Neuronal stem cell (in vitro differentiated cells): ENCODE results near the gene GRIA4.

Experiments
- DNase-seq: peaks from one replicate; pipeline ENCODE4 v3.0.0-alpha.2; 2013; ENCODE audit warnings: low spot score
- H2AFZ ChIP-seq: one replicate; pipeline ENCODE4 v1.6.1; 2013; ENCODE audit warnings: mild to moderate bottlenecking, low read length, inconsistent platforms
- H2AK5ac ChIP-seq: 2 replicates; pipeline ENCODE4 v1.6.1; 2013; ENCODE audit warnings: low read depth, mild to moderate bottlenecking, inconsistent platforms, low read length, moderate library complexity, mixed read lengths
- H2BK120ac ChIP-seq: 2 replicates; pipeline ENCODE4 v1.6.1; 2013; ENCODE audit warnings: low read depth, mild to moderate bottlenecking, inconsistent platforms, low read length, moderate library complexity, mixed read lengths
- H2BK12ac ChIP-seq: one replicate; pipeline ENCODE4 v1.6.1; 2013; ENCODE audit warnings: low read length, inconsistent platforms
- H2BK15ac ChIP-seq: 2 replicates; pipeline ENCODE4 v1.6.1; 2013; ENCODE audit warnings: mild to moderate bottlenecking, low read length, inconsistent platforms, mixed read lengths
- H2BK5ac ChIP-seq: one replicate; pipeline ENCODE4 v1.6.1; 2013; ENCODE audit warnings: inconsistent platforms, mild to moderate bottlenecking, low read length, moderate library complexity
- H3K14ac ChIP-seq: one replicate; pipeline ENCODE4 v1.6.1; 2013; ENCODE audit warnings: low read length, inconsistent platforms
- H3K18ac ChIP-seq: 2 replicates; pipeline ENCODE4 v1.6.1; 2013; ENCODE audit warnings: low read length, inconsistent platforms
- H3K23ac ChIP-seq: 2 replicates; pipeline ENCODE4 v1.6.1; 2013; ENCODE audit warnings: low read depth, mild to moderate bottlenecking, mixed read lengths, low read length, inconsistent platforms; ENCODE audit not compliant: poor library complexity
- H3K27ac ChIP-seq: replicated peaks from 3 replicates; pipeline ENCODE4 v1.5.1; 2013; ENCODE audit warnings: low read length, inconsistent platforms
- H3K27me3 ChIP-seq, 3 experiments: 2 replicates each; pipeline ENCODE4 v1.6.1; 2013; ENCODE audit warnings: low read length in 3 of 3, mild to moderate bottlenecking in 2 of 3, inconsistent platforms in 1 of 3, low read depth in 1 of 3, mixed read lengths in 1 of 3, moderate library complexity in 1 of 3; ENCODE audit not compliant: control insufficient read depth in 3 of 3, insufficient read depth in 3 of 3
- H3K36me3 ChIP-seq, 2 donors: replicated peaks in 1 of 2; 2 replicates each; pipeline ENCODE4 v1.6.1; 2013; ENCODE audit warnings: low read length in 2 of 2; ENCODE audit not compliant: control insufficient read depth in 2 of 2, insufficient read depth in 2 of 2
- H3K4ac ChIP-seq: 2 replicates; pipeline ENCODE4 v1.6.1; 2013; ENCODE audit warnings: inconsistent platforms, mild to moderate bottlenecking, low read length, moderate library complexity
- H3K4me1 ChIP-seq, 2 donors: 1 replicate in 1 of 2; 2 replicates in 1 of 2; pipeline ENCODE4 v1.6.1; 2013; ENCODE audit warnings: low read length in 2 of 2, low read depth in 1 of 2; ENCODE audit not compliant: control insufficient read depth in 2 of 2, insufficient read depth in 1 of 2
- H3K4me2 ChIP-seq: one replicate; pipeline ENCODE4 v1.6.1; 2013; ENCODE audit warnings: mild to moderate bottlenecking, low read length, inconsistent platforms; ENCODE audit not compliant: insufficient read depth, poor library complexity, severe bottlenecking
- H3K4me3 ChIP-seq, 2 donors: 2 replicates each; pipeline ENCODE4 v1.5.1; 2013; ENCODE audit warnings: low read length in 2 of 2, mild to moderate bottlenecking in 2 of 2, inconsistent platforms in 1 of 2, moderate library complexity in 1 of 2
- H3K79me1 ChIP-seq: one replicate; pipeline ENCODE4 v1.6.1; 2013; ENCODE audit warnings: low read depth, mild to moderate bottlenecking, inconsistent platforms, low read length, moderate library complexity
- H3K9ac ChIP-seq: one replicate; pipeline ENCODE4 v1.6.1; 2013; ENCODE audit warnings: mild to moderate bottlenecking, low read depth, low read length, inconsistent platforms; ENCODE audit not compliant: poor library complexity
- H3K9me3 ChIP-seq, 2 donors: replicated peaks in 1 of 2; 2 replicates each; pipeline versions ENCODE3 to v1.6.1; 2013; ENCODE audit warnings: low read length in 2 of 2, mild to moderate bottlenecking in 2 of 2, inconsistent platforms in 1 of 2, low read depth in 1 of 2, mixed read lengths in 1 of 2, moderate library complexity in 1 of 2; ENCODE audit not compliant: control insufficient read depth in 2 of 2, insufficient read depth in 1 of 2
- H4K8ac ChIP-seq: one replicate; pipeline ENCODE4 v1.6.1; 2013; ENCODE audit warnings: low read depth, mild to moderate bottlenecking, inconsistent platforms, low read length, moderate library complexity
- H4K91ac ChIP-seq: one replicate; pipeline ENCODE4 v1.6.1; 2013; ENCODE audit warnings: low read length, low read depth, mild to moderate bottlenecking, inconsistent platforms; ENCODE audit not compliant: poor library complexity
- WGBS, 2 donors: extraction: QIAGEN DNeasy Blood & Tissue Kit; methylation state at CpG; one replicate each; pipeline ENCODE4 v1.1.7; 2013; ENCODE audit warnings: missing lambda C conversion rate in 2 of 2, mixed read lengths in 1 of 2; ENCODE audit not compliant: insufficient read length in 2 of 2, insufficient replicate concordance in 1 of 2; ENCODE audit errors: extremely low coverage in 2 of 2; 5-methylcytosine and 5-hydroxymethylcytosine counted together

GRIA4 gene

DNA sequence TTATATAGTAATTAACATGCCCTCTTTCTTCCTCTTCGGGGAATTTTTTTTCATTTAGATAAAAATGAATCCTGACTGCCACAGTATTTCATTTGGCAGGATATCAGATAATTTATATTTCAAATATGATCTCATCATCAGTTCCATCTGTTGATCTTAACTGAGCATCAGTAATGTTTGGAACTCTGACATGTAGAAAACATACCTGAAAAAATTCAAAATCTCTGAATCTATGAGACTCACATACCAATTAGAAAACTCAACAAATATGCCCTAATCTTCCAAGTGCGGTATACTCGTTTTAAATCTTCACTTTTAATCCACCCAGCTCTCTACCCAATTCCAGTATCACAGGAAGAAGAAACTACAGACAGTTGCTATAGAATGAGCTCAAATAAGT lies 250.2 kb downstream of the GRIA4 start:
- H3K27ac ChIP-seq = no peak overlapping the region
- H3K9me3 ChIP-seq = no peaks in the 10 kb centered on the region
- H4K8ac ChIP-seq = no peak overlapping the region
- H2BK120ac ChIP-seq = no peak overlapping the region
- no peak overlapping the region for H2AFZ ChIP-seq
- no peak overlapping the region for H2AK5ac ChIP-seq
- no peak overlapping the region for H3K4ac ChIP-seq
- no peak overlapping the region for H3K14ac ChIP-seq
- H3K79me1 ChIP-seq = no peaks in the 10 kb centered on the region
- no peak overlapping the region for H3K4me3 ChIP-seq
- H3K9ac ChIP-seq = no peak overlapping the region
- H2BK5ac ChIP-seq = no peak overlapping the region
- H2BK15ac ChIP-seq = no peak overlapping the region
- no peaks in the 10 kb centered on the region for H3K27me3 ChIP-seq
- H3K36me3 ChIP-seq = no peaks in the 10 kb centered on the region
- no peak overlapping the region for H3K18ac ChIP-seq
- no CpG with 5 or more reads among the region's 3 CpGs for WGBS, 2 donors
- H3K4me2 ChIP-seq = no peak overlapping the region
- H4K91ac ChIP-seq = no peak overlapping the region
- no peak overlapping the region for H3K23ac ChIP-seq
- DNase-seq = no peak
- H2BK12ac ChIP-seq = no peak overlapping the region
- H3K4me1 ChIP-seq = no peaks in the 10 kb centered on the region

DNA sequence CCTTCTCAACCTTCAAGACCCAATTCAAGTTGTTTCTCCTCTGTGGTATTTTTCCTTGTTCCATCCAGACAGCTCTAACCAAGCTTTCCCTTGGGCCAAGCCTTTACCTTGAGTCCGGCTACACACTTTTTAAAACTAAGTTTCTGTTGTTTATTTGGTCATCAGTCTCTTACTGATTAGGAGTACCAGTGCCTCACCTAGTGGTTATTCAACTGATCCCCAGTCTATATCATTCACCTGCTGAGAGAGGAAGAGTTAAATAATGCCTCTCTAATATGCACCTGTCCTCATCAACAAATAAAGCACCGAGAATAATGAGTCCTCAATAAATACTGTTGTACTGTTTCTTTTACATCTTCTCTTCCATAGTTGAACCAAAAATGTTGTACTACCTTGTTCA lies 251.4 kb downstream of the GRIA4 start:
- H2BK15ac ChIP-seq = no peak overlapping the region
- no peak overlapping the region for H3K18ac ChIP-seq
- no peak for DNase-seq
- H3K9me3 ChIP-seq = no peaks in the 10 kb centered on the region
- no peak overlapping the region for H2BK5ac ChIP-seq
- H4K8ac ChIP-seq = no peak overlapping the region
- no peak overlapping the region for H3K14ac ChIP-seq
- no peak overlapping the region for H2AFZ ChIP-seq
- no peaks in the 10 kb centered on the region for H3K27me3 ChIP-seq
- H3K27ac ChIP-seq = no peak overlapping the region
- H2AK5ac ChIP-seq = no peak overlapping the region
- no peak overlapping the region for H3K9ac ChIP-seq
- H3K4me2 ChIP-seq = no peak overlapping the region
- no peak overlapping the region for H3K4me3 ChIP-seq
- no peaks in the 10 kb centered on the region for H3K36me3 ChIP-seq
- H3K4ac ChIP-seq = no peak overlapping the region
- H3K79me1 ChIP-seq = no peaks in the 10 kb centered on the region
- no peak overlapping the region for H3K23ac ChIP-seq
- H3K4me1 ChIP-seq = no peaks in the 10 kb centered on the region
- no peak overlapping the region for H2BK12ac ChIP-seq
- no peak overlapping the region for H2BK120ac ChIP-seq
- no peak overlapping the region for H4K91ac ChIP-seq
- WGBS, 2 donors = no CpG with 5 or more reads among the region's 2 CpGs

DNA sequence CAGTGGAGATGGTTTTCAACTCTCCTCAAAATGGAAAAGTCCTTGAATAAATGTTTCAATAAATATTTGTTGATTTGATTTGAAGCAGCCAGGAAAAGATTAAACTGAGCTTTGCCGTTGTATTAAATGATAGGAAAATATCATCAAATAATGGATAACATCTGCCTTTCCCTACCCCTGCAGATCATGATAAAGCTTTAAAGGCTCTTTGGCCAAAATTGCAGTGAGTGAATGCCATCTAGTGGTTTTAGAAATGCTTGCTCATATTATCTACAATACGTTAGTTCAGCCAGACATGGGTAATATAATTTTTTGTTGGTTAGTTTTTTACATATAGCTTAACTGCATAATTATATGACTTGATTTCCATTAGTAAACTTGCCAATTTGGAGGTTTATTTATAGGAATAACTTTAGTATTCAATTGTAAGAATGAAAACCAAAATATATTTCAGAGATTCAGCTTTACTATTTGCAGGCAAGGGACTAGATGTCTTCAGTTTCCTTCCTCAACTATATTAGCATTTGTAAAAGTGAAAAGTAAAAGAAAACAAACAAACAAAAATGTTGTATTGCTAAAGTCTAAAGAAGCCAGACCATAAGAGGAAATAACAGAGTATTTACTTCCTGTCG lies 253.0 kb downstream of the GRIA4 start:
- Histone ChIP-seq H3K4me1 (no peaks in the 10 kb centered on the region), H3K23ac (no peak overlapping the region), H2AFZ (no peak overlapping the region), H4K8ac (no peak overlapping the region), H2BK12ac (no peak overlapping the region), H2BK120ac (no peak overlapping the region), H3K36me3 (no peaks in the 10 kb centered on the region), H4K91ac (no peak overlapping the region), H3K9me3 (no peaks in the 10 kb centered on the region), H3K14ac (no peak overlapping the region), H3K79me1 (no peaks in the 10 kb centered on the region), H3K27me3 (no peaks in the 10 kb centered on the region), H3K27ac (no peak overlapping the region), H2BK15ac (no peak overlapping the region), H2AK5ac (no peak overlapping the region), H3K4me2 (no peak overlapping the region), H3K4me3 (no peak overlapping the region), H3K4ac (no peak overlapping the region), H3K9ac (no peak overlapping the region), H2BK5ac (no peak overlapping the region), H3K18ac (no peak overlapping the region)
- peak; percentile 30 for DNase-seq
- WGBS, 2 donors = no CpG with 5 or more reads among the region's 3 CpGs

DNA sequence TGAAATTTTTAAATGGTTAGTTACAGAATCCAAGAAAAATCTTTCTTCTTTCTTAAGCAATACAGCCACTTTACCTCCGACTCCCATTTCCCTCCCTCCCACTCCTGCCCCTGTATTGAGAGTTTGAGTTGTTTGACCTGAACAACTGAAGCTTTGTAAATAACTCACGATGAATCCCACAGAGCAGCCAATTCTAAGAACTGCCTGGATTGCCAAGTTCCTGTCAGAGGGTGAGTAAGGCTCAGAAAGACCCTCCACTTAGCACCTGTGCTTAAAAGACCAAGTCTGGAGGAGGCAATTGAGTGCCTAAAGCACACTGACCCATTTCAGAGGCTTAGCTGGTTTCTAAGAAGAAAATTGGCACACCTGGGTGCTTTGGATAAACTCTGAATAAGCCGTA lies 253.7 kb downstream of the GRIA4 start:
- Histone ChIP-seq H2BK12ac (no peak overlapping the region), H3K9ac (no peak overlapping the region), H3K9me3 (no peaks in the 10 kb centered on the region), H3K4me3 (no peak overlapping the region), H3K79me1 (no peaks in the 10 kb centered on the region), H2AFZ (peak overlapping the region; percentile 54), H3K4me2 (no peak overlapping the region), H3K23ac (no peak overlapping the region), H3K36me3 (no peaks in the 10 kb centered on the region), H3K4ac (no peak overlapping the region), H3K18ac (no peak overlapping the region), H4K8ac (no peak overlapping the region), H4K91ac (no peak overlapping the region), H2BK15ac (no peak overlapping the region), H2BK5ac (no peak overlapping the region), H2AK5ac (no peak overlapping the region), H3K4me1 (no peaks in the 10 kb centered on the region), H2BK120ac (no peak overlapping the region), H3K27me3 (no peaks in the 10 kb centered on the region), H3K27ac (no peak overlapping the region), H3K14ac (no peak overlapping the region)
- no peak for DNase-seq
- no CpG with 5 or more reads among the region's 3 CpGs for WGBS, 2 donors
